Superior temporal gyrus (tissue), 1 donor: ENCODE measurements around the gene CNDP2.
"Not testable (repeated sequence)": the region's sequence is repeated elsewhere in the genome, so short reads cannot be mapped to it uniquely, and the experiment has no call there.

Experiments used
- DNase-seq: peaks from one replicate; pipeline ENCODE4 v3.0.0-alpha.2; 2016; ENCODE audit errors: extremely low spot score

Gene CNDP2

DNA sequence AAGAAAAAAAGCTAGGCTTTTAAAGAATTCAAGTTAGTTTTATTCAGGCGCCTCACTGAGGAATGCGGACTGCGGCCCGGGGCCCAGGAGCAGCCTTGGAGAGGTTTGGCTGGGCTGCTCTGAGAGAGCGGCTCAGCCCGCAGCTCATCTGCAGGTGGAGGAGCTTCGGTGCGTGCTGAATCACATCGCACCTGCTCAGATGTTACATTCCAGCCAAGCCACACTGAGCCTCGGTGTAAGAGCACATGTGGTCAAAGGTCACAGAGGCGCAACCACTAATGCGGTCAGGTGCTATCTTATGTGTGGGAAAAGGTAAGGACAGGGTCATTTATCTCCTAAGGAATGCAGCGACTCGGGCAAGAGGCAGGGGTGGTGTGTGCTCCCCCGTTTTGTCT is 21.1 kb downstream of the CNDP2 start:
- no peak for DNase-seq

DNA sequence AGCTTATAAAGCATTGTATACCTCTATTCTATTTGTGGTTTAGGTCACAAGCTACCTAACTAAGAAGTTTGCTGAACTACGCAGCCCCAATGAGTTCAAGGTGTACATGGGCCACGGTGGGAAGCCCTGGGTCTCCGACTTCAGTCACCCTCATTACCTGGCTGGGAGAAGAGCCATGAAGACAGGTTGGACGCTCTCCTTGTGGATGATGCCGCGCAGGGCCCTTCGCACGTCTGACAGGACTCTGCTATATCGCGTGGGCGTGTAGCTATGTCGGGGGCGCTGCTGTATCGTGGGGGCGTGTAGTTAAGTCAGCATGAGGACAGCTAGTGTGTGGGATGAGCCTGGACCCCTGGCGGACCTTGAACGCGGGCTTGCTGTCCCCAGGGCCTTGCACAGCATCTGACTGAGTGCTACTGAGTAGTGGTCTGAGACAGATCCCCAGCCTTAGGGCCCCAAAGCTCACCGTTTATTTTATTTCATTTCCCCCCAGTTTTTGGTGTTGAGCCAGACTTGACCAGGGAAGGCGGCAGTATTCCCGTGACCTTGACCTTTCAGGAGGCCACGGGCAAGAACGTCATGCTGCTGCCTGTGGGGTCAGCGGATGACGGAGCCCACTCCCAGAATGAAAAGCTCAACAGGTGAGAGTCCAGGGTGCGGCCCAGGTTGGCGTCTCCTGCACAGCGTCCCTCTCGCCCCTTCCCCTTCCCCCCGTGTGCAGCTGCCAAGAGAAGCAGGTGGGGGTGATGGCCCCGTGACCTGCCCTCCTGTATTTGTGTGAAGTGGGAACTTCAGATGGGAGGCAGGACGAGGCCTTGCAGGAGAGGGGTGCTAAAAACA is 22.5 kb downstream of the CNDP2 start:
- DNase-seq, result no peak

- DNase-seq, result no peak
Measured at GRCh38 chr18:74519320-74520095, 23.3 kb downstream of the CNDP2 start.

- no peak for DNase-seq
Measured at GRCh38 chr18:74520096-74520833, 24.1 kb downstream of the CNDP2 start.

DNA sequence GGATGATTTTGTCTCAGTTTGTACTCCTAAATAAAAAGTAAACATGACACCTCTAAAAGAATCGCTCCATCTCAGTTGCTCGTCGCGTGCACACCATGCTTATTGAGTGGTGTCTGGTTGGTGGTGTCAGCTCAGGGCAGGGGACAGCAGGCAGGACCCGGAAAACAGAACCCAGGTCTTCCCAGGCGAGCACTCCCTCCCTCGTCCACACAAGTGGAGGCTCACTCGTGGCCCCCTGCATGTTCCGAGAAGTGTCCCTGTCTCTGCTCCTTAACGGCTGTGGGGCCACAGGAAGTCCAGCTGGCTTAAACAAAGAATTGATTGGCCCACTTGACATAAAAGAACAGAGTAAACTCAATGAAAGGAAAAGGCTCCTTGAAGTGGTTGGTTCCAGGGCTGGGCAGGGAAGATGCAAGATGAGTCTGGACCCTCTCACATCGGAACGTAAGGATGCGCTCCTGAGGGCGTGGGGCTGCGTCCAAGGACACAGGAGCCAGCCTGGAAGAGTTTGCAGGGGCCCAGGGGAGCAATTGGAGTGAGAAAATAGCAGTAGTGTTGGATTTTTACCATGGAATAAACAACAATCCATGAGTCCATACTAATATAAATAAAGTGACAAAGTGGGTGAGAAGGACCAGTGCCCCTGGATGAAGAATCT is 25.0 kb downstream of the CNDP2 start:
- DNase-seq, result no peak

DNA sequence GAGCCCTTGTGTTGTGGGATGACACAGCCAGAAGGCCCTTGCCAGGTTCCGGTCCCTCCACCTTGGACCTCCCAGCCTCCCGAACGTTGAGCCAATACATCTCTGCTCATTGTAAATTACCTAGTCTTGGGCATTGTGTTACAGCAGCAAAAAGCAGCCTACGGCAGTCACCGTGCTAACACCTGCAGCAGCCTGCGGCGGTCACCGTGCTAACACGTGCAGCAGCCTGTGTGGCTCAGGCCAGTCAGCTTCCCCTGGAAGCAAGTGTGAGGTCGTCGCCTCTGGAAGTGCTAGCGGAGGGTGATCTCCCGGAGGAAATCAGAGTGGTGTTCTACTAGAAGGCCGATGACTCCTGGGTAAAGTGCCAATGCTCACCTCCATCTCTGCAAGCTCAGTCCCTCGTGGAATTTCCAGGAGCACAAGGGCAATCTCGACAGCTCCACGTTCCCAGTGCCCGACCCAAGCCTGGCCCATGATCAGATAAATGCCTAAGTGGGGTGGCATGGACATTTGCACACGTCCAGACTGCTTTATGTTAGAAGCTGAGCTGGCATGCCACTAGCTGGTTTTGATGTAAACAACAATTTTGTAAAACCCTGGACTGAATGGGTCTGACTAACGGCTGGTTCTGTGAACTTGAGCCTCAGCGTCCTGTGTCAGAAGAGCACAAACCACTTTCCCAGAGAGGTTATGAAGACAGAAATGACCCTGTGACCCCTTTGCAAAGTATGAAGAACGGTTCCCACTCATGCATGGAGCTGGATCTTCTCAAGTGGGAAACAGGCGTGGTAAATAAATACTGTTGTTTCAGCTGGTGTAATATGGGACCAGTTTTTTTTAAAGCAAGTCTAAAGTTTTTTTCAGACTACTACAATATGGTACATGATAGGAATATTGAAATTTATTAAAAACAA is 26.7 kb downstream of the CNDP2 start:
- no peak for DNase-seq

DNA sequence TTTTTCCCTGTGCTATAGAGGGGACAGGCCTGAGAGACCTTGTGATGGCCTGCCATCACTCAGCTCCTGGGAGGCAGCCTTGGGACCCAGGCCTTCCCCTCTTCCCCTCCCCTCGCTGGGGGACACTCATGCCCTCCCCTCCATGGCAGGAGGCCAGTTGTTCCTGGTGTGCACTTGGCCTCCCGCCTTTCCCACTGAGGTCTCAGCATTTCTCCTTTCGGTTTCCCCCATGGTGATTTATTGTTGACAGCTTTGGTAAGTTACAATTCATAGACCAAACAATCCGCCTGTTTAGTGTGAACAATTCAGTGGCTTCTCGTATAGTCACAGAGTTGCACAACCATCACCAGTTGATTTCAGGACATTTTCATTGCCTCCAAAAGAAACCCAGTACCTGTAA is 27.9 kb downstream of the CNDP2 start:
- DNase-seq, result no peak

DNA sequence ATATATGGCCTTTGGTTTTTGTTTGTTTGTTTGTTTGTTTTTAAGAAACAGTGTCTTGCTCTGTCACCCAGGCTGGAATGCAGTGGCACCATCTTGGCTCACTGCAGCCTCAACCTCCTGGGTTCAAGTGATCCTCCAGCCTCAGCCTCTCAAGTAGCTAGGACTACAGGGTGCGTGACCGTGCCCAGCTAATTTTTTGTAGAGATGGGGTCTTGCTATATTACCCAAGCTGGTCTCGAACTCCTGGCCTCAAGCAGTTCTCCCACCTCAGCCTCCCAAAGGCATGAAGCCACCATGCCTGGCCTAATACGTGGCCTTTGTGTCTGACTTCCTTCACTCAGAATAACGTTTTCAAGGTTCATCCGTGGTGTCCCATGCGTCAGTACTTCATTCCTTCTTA is 28.8 kb downstream of the CNDP2 start:
- DNase-seq, result not testable (repeated sequence)

- DNase-seq, result no peak
Measured at GRCh38 chr18:74525741-74526140, 29.6 kb downstream of the CNDP2 start.

- DNase-seq, result no peak
Measured at GRCh38 chr18:74526488-74526887, 30.3 kb downstream of the CNDP2 start.

DNA sequence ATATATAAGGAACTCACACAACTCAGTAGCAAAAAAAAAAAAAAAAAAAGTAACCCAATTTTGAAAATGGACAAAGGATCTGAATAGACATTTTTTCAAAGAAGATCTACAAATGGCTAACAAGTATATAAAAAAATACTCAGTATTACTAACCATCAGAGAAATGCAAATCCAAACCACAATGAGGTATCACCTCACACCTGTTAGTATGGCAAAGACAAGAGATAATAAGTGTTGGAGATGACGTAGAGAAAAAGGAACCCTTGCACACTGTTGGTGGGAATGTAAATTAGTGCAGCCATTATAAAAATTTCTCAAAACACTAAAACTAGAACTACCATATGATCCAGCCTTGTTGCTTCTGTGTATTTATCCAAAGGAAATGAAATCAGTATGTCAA is 32.3 kb downstream of the CNDP2 start:
- no peak for DNase-seq

DNA sequence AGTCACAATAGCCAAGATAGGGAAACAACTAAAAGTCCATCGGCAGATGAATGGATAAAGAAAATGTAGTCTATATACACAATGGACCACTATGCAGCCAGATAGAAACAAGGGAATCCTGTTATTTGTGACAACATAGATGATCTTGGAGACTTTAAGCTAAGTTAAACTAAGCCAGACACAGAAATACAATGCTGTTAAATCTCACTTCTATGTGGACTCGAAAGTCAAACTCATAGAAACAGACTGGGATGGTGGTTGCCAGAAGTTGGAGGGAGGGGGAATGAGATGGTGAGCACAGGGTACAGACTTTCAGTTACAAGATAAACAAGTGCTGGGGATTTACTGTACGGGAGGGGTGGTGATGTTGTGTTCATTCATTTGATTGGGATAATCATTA is 32.8 kb downstream of the CNDP2 start:
- DNase-seq, result peak; percentile 64

- no peak for DNase-seq
Measured at GRCh38 chr18:74529378-74529777, 33.2 kb downstream of the CNDP2 start.

GRCh38 chr18:74529811-74530583 is 33.8 kb downstream of the CNDP2 start:
- no peak for DNase-seq

GRCh38 chr18:74530584-74530862 is 34.4 kb downstream of the CNDP2 start:
- DNase-seq, result no peak

DNA sequence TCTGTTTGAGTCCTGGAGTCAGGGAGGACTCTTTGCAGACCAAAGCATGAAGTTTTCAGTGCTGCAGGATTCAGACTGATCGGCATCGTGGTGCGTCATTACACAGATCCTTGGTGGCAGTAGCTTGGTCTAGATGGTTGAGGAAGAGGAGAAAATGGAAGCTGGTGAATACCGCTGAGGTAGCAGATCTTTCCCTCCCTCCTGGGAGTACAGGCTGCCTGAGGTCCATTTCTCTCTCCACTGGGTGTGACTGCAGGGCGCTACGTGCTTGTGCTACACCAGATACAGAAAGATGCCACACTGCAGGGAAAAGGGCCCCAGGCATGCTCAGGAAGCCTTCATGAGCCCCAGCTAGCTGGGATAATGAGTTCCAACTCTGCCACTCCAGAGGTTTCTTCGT is 34.9 kb downstream of the CNDP2 start:
- DNase-seq, result no peak

GRCh38 chr18:74532511-74533025 is 36.4 kb downstream of the CNDP2 start:
- DNase-seq, result no peak

DNA sequence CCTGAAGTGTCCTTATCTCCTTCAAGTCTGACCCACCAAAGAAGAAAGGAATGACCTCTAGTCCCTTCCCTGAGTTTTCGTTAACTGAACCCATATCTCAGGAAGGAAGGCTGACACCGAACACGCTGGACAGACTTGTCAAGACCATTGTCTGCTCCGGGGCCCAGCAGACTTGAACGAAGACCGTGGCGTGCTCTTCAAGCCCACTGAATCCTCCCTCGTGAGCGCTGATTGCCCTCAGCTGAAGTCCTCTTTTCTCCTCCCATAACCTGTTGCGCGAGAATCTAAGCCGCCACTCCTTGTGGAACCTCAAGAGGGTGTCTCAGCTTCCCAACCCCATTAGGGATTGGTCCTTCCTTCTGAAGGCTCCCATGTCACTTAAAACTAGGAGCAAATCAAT is 37.5 kb downstream of the CNDP2 start:
- no peak for DNase-seq

DNA sequence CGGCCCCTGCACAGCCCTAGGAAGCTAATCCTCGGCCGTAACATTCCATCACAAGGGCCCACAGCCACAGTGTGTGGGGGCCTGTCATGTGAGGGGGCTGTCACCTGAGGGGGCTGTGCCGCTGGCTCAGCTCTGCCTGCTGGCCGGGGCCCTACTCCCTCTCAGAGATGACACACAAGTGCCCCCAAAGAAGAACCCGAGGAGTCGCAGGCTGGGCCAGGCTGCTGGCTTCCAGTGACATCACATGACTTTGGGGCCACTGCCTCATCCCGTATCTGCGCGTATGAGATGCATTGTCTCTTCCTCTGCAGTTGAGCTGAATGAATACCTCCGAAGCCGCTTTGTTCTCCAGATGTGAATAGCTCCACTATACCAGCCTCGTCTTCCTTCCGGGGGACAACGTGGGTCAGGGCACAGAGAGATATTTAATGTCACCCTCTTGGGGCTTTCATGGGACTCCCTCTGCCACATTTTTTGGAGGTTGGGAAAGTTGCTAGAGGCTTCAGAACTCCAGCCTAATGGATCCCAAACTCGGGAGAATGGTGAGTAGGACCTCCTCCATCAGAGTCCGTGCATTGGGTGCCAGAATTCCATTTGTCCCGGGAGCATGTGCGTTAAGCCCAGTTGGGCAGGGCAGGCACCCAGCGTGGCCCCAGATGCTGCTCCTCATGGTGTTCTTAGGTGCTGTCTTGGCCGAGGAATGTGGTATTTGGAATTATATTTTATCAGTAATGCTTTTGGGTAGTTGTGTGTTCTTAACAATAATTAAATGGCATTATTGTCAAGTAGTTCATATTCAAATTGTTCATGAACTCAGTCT is 38.2 kb downstream of the CNDP2 start, which contains the start of gene CNDP1:
TSS of gene CNDP1 (plus strand) at position 351 of the 820 bp plus-strand sequence. CDS start at position 519, 168 bp downstream.
- DNase-seq, result peak; percentile 91
